Dedifferentiated amniotic fluid mesenchymal stem cell (primary cell): Measurements from ENCODE around the gene CCDC88C.
A peak's percentile ranks its signal among the peaks of the same experiment; 100 is the strongest.

ENCODE experiments used
- DNase-seq: peaks from one replicate; pipeline ENCODE4 v3.0.0-alpha.2; 2016; ENCODE audit errors: extremely low spot score

The CCDC88C gene

DNA sequence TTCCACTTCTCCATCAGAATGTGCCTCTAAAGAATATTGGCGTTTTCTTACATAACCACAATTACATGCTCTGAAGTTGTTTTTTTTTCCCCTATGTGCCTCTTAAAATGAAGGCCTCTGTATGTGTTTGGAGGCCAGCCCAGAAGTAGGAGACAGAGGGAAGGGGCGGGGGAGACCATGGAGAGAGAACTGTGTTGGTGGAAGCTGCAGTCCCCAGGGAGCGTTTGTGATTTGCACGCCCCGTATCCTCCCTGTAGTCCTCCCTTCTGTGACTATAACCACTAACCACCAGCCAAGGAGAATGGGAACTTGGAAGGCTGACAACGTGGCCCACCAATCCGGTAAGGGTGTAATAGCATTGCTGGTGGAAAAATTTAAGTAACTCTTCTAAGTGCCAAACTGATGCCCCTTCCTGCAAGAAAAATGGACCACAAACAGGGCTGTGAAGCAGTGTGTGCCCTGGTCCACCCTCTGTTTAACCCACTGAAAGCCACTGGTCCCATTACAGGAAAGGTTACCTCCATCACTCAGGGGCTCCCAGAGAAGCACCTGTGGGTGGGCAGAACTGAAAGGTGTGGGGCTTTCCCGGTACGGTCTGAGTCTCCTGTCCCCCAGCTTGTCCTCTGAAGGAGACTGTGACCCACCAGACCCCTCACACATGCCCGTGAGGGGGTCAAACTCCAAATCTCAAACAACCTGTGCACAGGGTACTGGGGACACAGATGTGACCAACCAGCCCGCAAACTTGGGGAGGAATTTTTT lies 36.8 kb downstream of the CCDC88C start:
- DNase-seq, result peak; percentile 32

DNA sequence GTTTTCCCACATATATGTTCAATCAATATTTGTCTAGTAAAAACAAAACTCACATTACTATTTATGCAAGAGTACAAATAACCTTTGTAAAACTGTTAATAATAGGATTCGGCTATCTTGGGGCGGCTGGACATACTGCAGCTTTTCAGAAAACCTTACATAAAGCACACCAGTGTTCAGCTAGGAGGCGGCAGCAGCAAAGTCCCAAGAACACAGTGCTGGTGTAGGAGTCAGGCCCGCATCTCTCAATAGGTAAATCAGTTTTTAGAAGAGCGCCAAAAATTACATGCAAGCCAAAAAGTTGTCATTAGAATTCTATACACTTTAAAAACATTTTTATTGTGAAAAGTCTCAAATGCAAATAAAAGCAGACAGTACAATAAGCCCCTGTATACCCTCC lies 37.5 kb downstream of the CCDC88C start:
- DNase-seq, result no peak

DNA sequence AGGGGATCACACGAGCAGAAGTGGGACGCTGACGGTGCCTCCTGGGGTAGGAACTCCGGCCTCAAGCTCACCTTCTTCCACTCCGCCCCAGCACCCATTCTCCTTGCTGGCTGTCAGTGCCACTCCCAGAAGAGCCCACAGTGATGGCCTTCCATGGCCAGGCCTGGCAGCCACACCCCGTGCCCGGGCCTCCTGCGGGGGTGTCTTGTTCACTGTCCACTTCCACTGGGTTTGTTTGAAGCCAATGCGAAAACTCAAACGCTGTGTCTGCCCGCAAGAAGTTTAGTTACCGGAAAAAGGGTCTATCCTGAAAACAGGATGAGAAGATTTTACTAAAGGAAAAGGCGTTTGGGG lies 38.1 kb downstream of the CCDC88C start:
- DNase-seq, result no peak

DNA sequence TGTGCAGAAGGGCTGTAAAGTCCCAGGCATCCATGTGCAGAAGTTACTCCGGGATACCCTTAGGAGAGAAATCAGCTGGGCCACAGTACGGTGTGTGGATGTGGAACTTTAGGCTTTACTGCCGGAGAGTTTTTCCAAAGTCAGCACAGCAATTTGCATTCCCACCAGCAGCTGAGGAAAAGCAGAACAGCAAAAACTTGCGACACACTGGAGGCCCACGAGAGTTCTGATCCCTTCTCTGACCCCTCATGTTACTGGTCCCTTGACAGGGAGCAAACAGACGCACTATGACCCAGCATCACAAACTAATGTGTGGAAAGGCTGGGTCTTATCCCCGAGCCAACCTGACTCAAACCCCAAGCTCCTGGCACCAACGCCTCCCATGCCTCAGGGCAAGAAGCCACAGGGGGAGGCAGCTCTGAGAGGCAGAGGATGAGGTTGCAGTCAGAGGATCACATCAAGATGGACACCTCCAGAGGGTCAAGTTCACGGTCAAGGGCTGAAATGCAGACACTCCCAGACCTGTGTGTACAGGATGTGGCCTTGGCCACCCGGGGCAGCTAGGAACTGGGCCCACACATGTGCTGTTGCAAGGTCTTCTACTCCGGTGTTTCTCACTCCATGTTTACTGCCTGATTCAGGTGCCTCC lies 38.6 kb downstream of the CCDC88C start:
- DNase-seq, result no peak

- DNase-seq, result no peak
Measured at GRCh38 chr14:91377700-91378652, 39.6 kb downstream of the CCDC88C start.

DNA sequence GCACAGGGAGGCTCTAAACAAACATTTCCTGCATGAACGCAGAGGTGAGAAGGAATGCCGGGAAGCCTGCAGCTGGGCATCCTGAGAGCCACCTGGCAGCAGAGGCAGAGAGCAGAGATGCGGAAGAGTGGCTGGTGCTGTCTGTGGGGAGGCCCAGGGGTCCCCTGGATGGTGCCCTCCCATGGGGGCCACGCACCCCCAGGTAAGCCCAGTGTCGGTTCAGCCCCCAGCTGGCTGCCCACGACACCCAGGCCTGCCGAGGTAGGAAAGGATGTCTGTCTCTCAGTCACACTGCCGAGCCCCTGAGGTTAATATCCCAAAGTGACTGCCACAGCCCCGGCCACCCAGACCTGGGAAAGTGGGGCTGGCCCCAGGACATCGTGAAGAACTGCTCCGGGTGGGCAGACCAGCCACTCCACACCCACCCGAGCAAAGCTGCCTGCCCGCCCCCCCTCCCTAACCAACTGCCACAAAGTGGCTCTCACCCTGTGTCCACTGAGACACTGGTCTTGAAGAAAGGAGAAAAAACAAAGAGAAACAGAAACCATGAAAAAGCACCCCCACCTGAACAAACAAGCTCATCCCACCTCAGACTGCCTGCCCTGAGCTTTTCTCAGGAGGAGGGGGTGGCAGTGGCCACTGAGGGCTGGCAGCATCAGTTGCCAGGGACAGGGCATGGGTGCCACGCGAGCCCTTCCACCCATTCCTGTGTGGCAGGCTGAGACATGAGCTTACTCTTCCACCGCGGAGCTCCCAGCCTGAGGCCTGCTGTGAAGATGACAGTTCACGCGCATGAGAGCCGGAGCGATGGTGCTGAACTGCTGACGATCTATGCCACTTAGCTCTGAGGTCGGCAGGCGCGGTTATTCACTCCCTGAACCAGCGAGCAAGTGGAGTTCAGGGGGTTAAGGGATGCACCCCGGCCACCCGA lies 40.8 kb downstream of the CCDC88C start:
- no peak for DNase-seq

GRCh38 chr14:91375720-91376452 lies 41.7 kb downstream of the CCDC88C start:
- no peak for DNase-seq

- no peak for DNase-seq
Measured at GRCh38 chr14:91374879-91375702, 42.5 kb downstream of the CCDC88C start.

DNA sequence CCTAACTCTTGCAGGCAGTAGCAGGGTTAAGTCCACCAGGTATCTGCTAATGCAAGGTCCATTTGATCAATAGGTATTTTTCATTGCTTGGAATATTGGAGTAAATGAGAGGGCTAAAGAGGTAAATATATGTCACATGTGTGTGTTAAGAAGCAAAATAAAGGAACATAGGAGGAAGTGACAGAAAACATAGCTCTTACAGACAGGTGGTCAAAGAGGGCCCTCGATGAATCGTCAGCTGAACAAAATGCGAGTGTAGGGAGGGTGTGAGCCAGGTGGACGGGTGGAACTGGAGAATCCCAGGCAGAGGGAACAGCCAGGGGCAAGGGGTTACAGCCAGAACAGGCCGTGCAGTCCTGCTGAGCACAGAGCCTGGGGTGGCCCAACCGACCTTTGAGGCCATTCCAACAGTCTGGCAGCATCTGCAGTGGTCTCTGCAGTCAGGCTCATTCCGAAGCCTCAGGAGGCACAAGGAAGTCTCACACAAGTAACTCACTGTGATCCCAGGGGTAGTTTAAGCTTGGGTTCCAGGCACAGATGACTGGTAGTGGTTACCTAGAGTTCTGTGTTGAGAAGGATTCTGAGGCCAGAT lies 43.2 kb downstream of the CCDC88C start:
- no peak for DNase-seq

DNA sequence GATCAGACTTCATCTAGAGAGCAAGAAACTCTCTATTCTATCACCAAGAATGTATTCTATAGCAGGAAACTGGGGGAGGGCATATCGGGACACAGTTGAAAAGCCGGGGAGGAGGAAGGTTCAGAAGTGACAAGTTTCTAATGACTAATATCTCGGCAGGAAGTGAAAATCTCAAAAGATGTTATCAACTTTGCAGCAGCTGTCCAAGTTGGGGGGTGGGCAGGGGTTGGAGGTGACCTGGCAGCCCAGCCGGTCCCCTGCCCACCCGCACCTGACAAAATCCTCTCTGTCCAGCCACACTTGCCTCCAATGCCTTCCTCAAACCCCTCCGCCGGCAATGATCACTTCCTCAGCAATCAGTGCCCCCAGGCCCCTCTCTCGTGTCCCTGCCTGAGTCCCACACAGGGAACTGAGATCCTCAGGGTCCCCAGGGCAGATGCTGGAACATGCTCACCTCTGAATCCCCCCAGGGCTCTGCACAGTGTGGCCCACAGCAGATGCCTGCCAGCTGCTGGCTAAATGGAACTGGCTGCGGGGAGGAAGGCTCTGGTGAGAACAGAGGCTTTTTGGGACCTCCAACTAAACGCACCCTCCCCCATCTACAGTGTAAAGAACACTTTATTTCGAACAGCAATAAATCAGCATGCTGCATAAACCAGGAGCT lies 43.9 kb downstream of the CCDC88C start:
- no peak for DNase-seq

GRCh38 chr14:91372671-91373495 lies 44.7 kb downstream of the CCDC88C start:
- DNase-seq, result no peak

- no peak for DNase-seq
Measured at GRCh38 chr14:91371990-91372375, 45.6 kb downstream of the CCDC88C start.

DNA sequence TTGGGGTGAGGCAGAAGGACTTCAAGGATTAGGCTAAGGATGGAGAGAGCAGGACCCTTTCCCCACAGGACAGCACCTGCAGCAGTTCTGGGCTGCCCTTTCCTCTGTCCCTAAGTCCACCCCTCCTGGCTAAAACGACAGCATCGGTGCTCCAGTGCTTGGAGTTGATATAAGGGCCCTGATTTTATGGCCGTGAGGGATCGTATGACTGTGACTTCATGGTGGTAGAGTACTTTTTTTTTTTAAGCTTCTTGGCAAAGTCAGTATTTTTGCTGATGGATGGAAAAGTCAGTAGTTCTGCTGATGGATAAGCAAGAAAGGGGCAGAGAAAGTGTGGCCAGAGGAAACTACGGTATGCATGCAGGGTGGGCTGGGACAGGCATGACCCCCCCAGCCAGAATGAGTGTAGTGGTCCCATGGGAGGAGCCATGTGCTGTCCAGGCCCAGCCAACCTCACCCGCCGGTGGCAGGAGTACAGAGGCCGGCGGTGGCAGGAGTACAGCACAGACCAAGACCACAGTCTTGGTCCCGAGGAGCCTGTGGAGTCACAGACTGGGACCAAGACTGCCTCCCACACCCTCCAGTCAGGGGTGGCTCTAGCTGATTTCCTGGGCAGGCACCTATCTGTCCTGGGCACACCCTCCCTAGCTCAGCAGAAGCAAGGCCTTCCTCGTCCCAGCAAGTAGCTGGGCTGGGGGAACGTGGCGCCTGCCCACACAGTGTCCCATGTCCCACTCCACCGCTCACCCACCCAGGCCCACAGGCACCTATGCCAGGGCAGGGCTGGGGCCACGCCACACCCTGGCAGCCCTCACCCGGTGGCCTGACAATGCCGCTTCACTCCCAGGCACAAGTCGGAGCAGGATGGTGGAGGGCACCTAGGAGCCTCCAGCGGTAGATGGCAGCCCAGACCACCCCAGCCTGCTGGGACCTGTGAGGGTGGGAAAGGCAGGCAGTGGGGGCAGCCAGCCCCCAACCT lies 46.3 kb downstream of the CCDC88C start:
- DNase-seq, result no peak

DNA sequence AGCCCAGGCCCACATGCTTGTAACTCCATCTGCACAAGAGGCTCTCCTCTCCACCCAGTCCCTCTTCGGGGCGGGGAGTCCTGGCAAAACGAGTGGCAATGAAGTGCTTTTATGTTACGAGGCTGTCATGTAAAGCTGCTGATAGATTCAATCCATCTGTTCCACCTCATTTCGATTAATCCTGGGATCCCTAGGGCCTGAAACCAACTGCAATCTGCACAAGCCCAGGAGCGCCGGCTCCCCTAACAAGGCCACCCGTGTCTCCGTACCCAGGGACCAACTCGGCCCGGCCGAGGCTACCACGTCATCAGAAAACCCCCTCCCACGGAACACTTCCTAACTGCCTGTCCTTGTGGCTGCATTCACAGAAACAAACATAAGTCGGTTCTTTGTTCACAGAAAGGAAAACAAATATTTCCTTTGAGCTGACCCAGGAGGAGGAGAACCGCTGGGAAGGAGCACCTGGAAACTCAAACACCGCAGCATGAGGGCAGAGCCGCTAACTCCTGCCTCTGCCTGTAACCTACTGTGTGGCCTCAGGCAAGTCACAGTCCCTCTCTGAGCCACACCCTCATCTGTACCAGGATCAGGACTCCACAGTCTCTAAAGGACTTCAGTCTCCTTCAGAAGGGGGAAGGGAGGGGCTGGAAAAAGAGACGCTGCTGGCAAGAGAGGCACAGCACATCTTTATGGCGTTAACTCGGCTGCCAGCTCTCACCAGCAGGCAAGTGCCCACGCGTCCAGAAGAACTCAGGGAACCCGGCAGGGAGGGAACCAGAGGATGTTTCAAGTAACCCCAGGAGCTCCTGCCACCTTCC lies 47.8 kb downstream of the CCDC88C start:
- DNase-seq, result no peak

- DNase-seq, result no peak
Measured at GRCh38 chr14:91368776-91369416, 48.7 kb downstream of the CCDC88C start.
